Adipocyte (in vitro differentiated cells): Measurements from ENCODE around the gene ENOX1.
A peak's percentile ranks its signal among the peaks of the same experiment; 100 is the strongest.

Experiments used
- DNase-seq: peaks from one replicate; pipeline ENCODE4 v3.0.0-alpha.2; 2015; ENCODE audit warnings: low read depth
- H3K27me3 ChIP-seq: replicated peaks from 2 replicates; pipeline ENCODE4 v1.7.0; 2013; ENCODE audit warnings: mild to moderate bottlenecking, low read length, moderate library complexity; ENCODE audit not compliant: control insufficient read depth, insufficient read depth
- H3K36me3 ChIP-seq: 2 replicates; pipeline ENCODE4 v1.7.0; 2013; ENCODE audit warnings: low read length, mild to moderate bottlenecking, moderate library complexity; ENCODE audit not compliant: control insufficient read depth, insufficient read depth, severe bottlenecking
- H3K4me1 ChIP-seq: 2 replicates; pipeline ENCODE4 v1.7.0; 2013; ENCODE audit warnings: mild to moderate bottlenecking, low read length, moderate library complexity; ENCODE audit not compliant: control insufficient read depth, insufficient read depth
- H3K4me3 ChIP-seq: 2 replicates; pipeline ENCODE4 v1.7.0; 2013; ENCODE audit warnings: mild to moderate bottlenecking, low read length, moderate library complexity
- H3K9ac ChIP-seq: 2 replicates; pipeline ENCODE4 v1.7.0; 2013; ENCODE audit warnings: mild to moderate bottlenecking, low read length, moderate library complexity
- H3K9me3 ChIP-seq: 2 replicates; pipeline ENCODE4 v1.7.0; 2013; ENCODE audit warnings: mild to moderate bottlenecking, low read length, moderate library complexity; ENCODE audit not compliant: control insufficient read depth

ENOX1 gene

DNA sequence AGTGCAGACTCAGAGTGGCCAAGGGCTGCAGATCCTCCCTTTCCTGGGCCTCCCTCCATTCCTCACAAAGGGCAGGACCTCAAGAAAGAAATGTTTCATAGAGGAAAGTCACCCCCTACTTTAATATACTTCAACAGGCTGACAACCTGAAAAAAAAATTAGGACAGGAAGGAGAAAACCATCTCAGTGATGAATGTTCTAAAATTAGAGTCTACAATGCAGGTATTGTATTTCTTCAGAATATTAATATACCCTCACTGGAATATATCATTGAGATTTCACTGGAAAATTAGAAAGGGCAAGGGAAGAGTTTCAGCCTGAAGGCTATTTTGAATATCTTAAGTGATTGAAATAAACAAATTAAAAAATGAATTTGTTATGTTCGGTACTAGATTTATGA is 586.5 kb downstream of the ENOX1 start:
- H3K4me1 ChIP-seq: peaks cover 26% of the 10 kb centered on the region
- H3K27me3 ChIP-seq: no peaks in the 10 kb centered on the region
- no peaks in the 10 kb centered on the region for H3K36me3 ChIP-seq

DNA sequence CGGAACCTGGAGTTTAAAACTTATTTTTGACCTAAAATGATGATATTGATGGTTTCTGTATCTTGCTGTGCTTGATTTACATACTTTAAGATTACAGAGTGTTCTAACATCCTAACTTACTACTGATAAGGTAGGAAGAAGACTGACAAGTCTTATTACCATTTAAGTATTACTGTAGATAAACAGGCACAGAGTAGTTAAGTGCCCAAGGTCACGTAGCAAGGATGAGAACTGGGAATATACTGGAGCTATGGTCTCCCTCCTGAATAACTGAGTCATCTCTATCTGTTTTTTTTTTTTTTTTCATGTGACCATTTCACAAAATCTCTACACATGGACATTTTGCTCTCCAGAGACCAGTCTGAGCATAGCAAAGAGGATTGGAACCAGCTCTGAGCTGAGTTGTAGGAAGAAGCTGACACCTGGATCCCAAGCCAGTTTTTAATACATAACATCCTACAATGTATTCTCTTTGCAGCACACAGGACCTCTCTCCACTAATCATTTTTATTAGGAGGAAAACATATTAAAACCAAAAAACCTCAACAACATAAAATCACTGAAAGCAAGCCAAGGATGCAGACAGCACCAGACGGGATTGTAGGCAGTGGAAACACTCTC is 589.9 kb downstream of the ENOX1 start:
- H3K36me3 ChIP-seq: no peaks in the 10 kb centered on the region
- H3K9ac ChIP-seq: peak overlapping the region; percentile 21
- peak overlapping the region; percentile 61 for H3K4me3 ChIP-seq
- no peaks in the 10 kb centered on the region for H3K27me3 ChIP-seq
- no peak for DNase-seq
- peaks cover 4% of the 10 kb centered on the region for H3K9me3 ChIP-seq
- H3K4me1 ChIP-seq: peaks cover 21% of the 10 kb centered on the region

More for the DNA sequence above, 586.5 kb downstream of the ENOX1 start:
- DNase-seq: no peak
- Histone ChIP-seq H3K4me3 (no peak overlapping the region), H3K9me3 (peaks cover 16% of the 10 kb centered on the region), H3K9ac (no peak overlapping the region)

DNA sequence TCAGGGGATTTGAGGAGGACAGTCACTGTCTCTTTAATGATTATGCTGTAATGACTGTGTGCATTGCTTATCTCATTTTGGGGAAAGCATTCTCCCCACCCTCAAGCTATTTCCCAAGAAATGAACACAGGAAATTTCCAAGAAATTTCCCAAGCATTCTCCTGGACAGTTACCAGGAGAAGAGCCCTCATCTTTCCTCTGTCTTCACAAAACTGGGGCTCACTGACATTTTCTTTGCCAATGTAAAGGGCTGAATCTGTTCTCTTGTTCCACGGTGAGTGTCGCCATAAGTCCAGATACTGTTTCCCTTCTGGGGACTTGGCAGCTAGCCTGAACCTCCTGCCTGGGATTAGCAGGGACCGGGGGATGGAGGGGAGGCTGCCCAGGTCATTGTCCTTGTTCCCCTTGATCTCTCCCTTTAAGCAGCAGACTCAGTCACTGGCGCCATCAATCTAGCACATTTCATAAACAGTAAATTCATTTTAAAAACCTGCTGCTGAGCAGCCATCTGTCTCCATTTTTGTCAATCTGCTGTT is 590.6 kb downstream of the ENOX1 start:
- peak; percentile 43 for DNase-seq
- Histone ChIP-seq H3K4me3 (peak overlapping the region; percentile 61), H3K9me3 (no peaks in the 10 kb centered on the region), H3K9ac (peak overlapping the region; percentile 21), H3K36me3 (no peaks in the 10 kb centered on the region), H3K4me1 (peaks cover 21% of the 10 kb centered on the region), H3K27me3 (no peaks in the 10 kb centered on the region)

DNA sequence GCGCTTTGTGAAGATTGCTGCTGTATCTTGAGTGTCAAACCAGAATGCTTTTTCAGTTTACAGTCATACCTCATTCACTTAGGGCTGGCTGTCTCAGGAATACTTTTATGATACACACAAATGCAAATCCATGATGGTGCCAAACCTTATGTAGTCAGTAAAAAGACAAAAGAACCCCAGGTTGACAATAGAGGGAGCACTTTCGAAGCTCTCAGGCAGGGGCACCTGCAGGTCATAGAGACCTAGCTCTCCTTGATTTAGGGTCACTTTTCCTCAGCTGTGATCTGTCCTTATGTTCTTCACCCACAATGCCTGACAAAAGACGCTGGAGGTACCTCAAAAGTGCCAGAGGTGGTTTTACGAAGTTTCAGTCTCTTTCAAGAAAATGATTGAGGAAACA is 591.2 kb downstream of the ENOX1 start:
- DNase-seq: no peak

DNA sequence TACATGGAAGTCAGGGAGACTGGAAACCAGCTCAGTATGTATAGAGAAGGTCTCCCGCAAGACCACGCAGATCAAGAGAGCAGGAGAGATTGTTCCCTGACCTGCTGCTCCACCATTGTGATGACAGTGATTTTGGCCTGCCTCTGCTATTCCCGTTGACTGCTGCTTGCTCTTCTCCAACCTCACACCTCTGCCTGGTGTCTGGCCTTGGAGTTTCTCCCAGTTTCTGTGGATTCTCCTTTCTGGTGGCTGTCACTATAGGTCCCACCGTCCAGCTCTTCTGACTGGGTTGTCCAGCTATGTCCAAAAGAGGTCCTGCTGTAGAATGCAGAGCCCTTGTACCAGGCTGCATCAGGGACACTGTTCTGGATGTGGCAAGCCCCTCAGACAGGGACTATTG is 591.7 kb downstream of the ENOX1 start:
- Histone ChIP-seq H3K9ac (no peak overlapping the region), H3K4me1 (peaks cover 21% of the 10 kb centered on the region)

More for the DNA sequence above, 591.2 kb downstream of the ENOX1 start:
- Histone ChIP-seq H3K27me3 (no peaks in the 10 kb centered on the region), H3K4me3 (no peak overlapping the region), H3K4me1 (peaks cover 21% of the 10 kb centered on the region), H3K9ac (no peak overlapping the region), H3K9me3 (no peaks in the 10 kb centered on the region), H3K36me3 (no peaks in the 10 kb centered on the region)

GRCh38 chr13:43193789-43194420 is 592.9 kb downstream of the ENOX1 start:
- Histone ChIP-seq H3K4me1 (peaks cover 21% of the 10 kb centered on the region), H3K27me3 (no peaks in the 10 kb centered on the region), H3K9me3 (no peaks in the 10 kb centered on the region), H3K4me3 (no peak overlapping the region), H3K9ac (no peak overlapping the region), H3K36me3 (no peaks in the 10 kb centered on the region)
- DNase-seq: no peak

More for the DNA sequence above, 591.7 kb downstream of the ENOX1 start:
- H3K9me3 ChIP-seq: no peaks in the 10 kb centered on the region
- DNase-seq: no peak
- H3K27me3 ChIP-seq: no peaks in the 10 kb centered on the region
- no peaks in the 10 kb centered on the region for H3K36me3 ChIP-seq
- no peak overlapping the region for H3K4me3 ChIP-seq

GRCh38 chr13:43191546-43191945 is 595.2 kb downstream of the ENOX1 start:
- Histone ChIP-seq H3K9ac (no peak overlapping the region), H3K36me3 (no peaks in the 10 kb centered on the region), H3K4me1 (peaks cover 11% of the 10 kb centered on the region), H3K9me3 (no peaks in the 10 kb centered on the region), H3K27me3 (no peaks in the 10 kb centered on the region), H3K4me3 (no peak overlapping the region)
- DNase-seq: peak; percentile 11

GRCh38 chr13:43185226-43185625 is 601.5 kb downstream of the ENOX1 start:
- H3K36me3 ChIP-seq: no peaks in the 10 kb centered on the region
- H3K4me1 ChIP-seq: no peaks in the 10 kb centered on the region
- no peak for DNase-seq
- H3K9ac ChIP-seq: no peak overlapping the region
- no peaks in the 10 kb centered on the region for H3K27me3 ChIP-seq
- H3K4me3 ChIP-seq: no peak overlapping the region
- no peaks in the 10 kb centered on the region for H3K9me3 ChIP-seq

DNA sequence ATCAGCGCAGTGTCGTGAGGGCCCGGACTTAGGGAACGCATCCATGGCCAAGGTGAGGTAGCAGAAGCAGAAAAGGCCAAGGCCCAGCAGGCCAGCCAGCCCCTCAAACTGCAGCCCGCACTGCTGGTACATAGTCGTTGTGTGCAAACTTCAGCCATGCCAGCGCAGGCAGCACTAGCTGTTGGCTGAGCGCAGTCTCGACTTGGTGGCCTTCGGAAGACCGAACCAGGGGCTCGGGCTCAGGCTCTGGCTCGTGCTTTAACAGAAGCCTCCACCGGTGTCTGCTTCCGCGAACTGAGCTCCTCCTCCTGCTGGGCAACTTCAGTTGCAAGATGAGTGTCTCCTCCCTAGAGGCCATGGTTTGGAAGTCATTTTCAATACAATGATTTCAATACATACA is 605.9 kb downstream of the ENOX1 start:
- Histone ChIP-seq H3K4me3 (no peak overlapping the region), H3K9me3 (no peaks in the 10 kb centered on the region), H3K36me3 (no peaks in the 10 kb centered on the region), H3K9ac (no peak overlapping the region), H3K4me1 (no peaks in the 10 kb centered on the region), H3K27me3 (no peaks in the 10 kb centered on the region)
- no peak for DNase-seq

- DNase-seq: no peak
- H3K9ac ChIP-seq: no peak overlapping the region
- no peaks in the 10 kb centered on the region for H3K9me3 ChIP-seq
- no peaks in the 10 kb centered on the region for H3K36me3 ChIP-seq
- no peaks in the 10 kb centered on the region for H3K4me1 ChIP-seq
- no peak overlapping the region for H3K4me3 ChIP-seq
- no peaks in the 10 kb centered on the region for H3K27me3 ChIP-seq
Observed at GRCh38 chr13:43180036-43180660, 606.6 kb downstream of the ENOX1 start.

GRCh38 chr13:43171489-43171888 is 615.3 kb downstream of the ENOX1 start:
- Histone ChIP-seq H3K27me3 (no peaks in the 10 kb centered on the region), H3K9ac (no peak overlapping the region)

More at GRCh38 chr13:43171489-43171888, 615.3 kb downstream of the ENOX1 start:
- Histone ChIP-seq H3K9me3 (no peaks in the 10 kb centered on the region), H3K36me3 (no peaks in the 10 kb centered on the region), H3K4me1 (no peaks in the 10 kb centered on the region), H3K4me3 (no peak overlapping the region)
- no peak for DNase-seq
